Colonic mucosa (tissue), 4 donors: ENCODE data around the gene SLC38A9. TPM values are rescaled to one million over a fixed set of nuclear protein-coding genes. Genes with fewer than 3 reads are reported as not detected.

Experiments used
- DNase-seq: peaks from one replicate; pipeline ENCODE4 v3.0.0-alpha.2; 2020
- H3K27ac ChIP-seq: fragments of 200-600 bp; one replicate; pipeline ENCODE4 v1.8.0; 2021
- H3K27me3 ChIP-seq: fragments of 200-600 bp; one replicate; pipeline ENCODE4 v1.8.0; 2021
- H3K36me3 ChIP-seq: fragments of 200-600 bp; one replicate; pipeline ENCODE4 v1.8.0; 2021
- H3K4me1 ChIP-seq: fragments of 200-600 bp; one replicate; pipeline ENCODE4 v1.8.0; 2021; ENCODE audit warnings: mild to moderate bottlenecking
- H3K4me3 ChIP-seq: fragments of 200-600 bp; one replicate; pipeline ENCODE4 v1.8.0; 2021
- H3K9ac ChIP-seq, 2 donors: one replicate each; pipeline ENCODE4 v1.7.0; 2013; ENCODE audit warnings: control low read depth in 2 of 2, low read depth in 2 of 2, low read length in 2 of 2
- H3K9me3 ChIP-seq: fragments of 200-600 bp; one replicate; pipeline ENCODE4 v1.8.0; 2021
- CTCF ChIP-seq: fragments of 200-600 bp; IDR thresholded peaks from one replicate; pipeline ENCODE4 v1.8.0; 2022; ENCODE audit warnings: antibody characterized with exemption, mild to moderate bottlenecking
- intact Hi-C: fragments of 100-400 bp; cut with DNase I; formaldehyde crosslinking; loops from one replicate; pipeline ENCODE4 v1.14.1; 2022
- total RNA-seq, 2 donors: library from RNA; stranded (reverse); fragmentation: NEBNext Ultra II Directional in 1 of 2; extraction: Animal tissue kit (Norgen Biotek cat#: 25700) in 1 of 2; gene quantifications; one replicate each; pipeline ENCODE4 v1.2.1, GENCODE V29; 2021
- donor health status: healthy.
- donor health status: DM: no; HTN: no; CAD: no.
- donor health status: DM: no; HTN: no; CAD: no.

Gene SLC38A9
- total RNA-seq, 2 donors from 2014 or later: 17.3 to 20.0 TPM

- no peaks in the 10 kb centered on the region for H3K9me3 ChIP-seq
- H3K4me3 ChIP-seq: no peak overlapping the region
- H3K27me3 ChIP-seq: no peaks in the 10 kb centered on the region
- no peak for DNase-seq
- no peaks in the 10 kb centered on the region for H3K36me3 ChIP-seq
- no peak overlapping the region for H3K27ac ChIP-seq
- intact Hi-C loops: no loop called here
- H3K4me1 ChIP-seq: peaks cover 8% of the 10 kb centered on the region
- no peak for TF ChIP-seq CTCF
- H3K9ac ChIP-seq: no peak overlapping the region
Observed at GRCh38 chr5:55593115-55593472, 119.0 kb downstream of the SLC38A9 start.

DNA sequence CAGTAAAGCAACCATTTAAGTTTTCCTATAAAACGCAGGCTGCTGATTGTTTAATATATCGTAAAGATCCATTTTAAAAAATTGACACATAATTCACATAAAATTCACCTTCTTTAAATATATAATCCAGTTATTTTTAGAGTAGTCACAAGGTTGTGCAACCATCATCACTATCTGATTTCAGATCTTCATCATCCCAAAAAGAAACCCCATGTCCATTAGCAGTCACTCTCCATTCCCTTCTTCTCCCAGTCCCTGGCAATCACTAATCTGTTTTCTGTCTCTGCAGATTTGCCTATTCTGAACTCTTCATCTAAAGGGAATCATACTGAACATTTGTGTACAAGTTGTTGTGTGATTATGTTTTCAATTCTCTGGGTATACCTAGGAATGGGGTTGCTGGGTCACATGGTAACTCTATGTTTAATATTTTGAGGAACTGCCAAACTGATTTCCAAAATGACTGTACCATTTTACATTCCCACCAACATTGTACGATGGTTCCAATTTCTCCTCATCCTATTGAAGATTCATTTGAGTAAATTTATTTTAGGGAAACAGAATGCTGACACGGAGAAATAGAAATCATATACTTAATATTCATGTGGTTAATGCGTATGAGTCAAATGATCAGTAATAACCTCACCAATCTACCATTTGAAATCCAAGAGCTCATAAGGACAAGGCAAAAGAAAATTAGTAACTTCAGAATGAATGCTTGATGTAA, 119.6 kb downstream of the SLC38A9 start:
- no peaks in the 10 kb centered on the region for H3K36me3 ChIP-seq
- no peak for DNase-seq
- no peak for TF ChIP-seq CTCF
- H3K9ac ChIP-seq: no peak overlapping the region
- H3K9me3 ChIP-seq: no peaks in the 10 kb centered on the region
- H3K27ac ChIP-seq: no peak overlapping the region
- peaks cover 7% of the 10 kb centered on the region for H3K4me1 ChIP-seq
- intact Hi-C loops: no loop called here
- H3K4me3 ChIP-seq: no peak overlapping the region
- H3K27me3 ChIP-seq: no peaks in the 10 kb centered on the region

- no peak for TF ChIP-seq CTCF
- intact Hi-C loops: no loop called here
- Histone ChIP-seq H3K9me3 (no peaks in the 10 kb centered on the region), H3K9ac (no peak overlapping the region), H3K27me3 (no peaks in the 10 kb centered on the region), H3K27ac (no peak overlapping the region), H3K4me1 (no peaks in the 10 kb centered on the region), H3K36me3 (no peaks in the 10 kb centered on the region), H3K4me3 (no peak overlapping the region)
- no peak for DNase-seq
Observed at GRCh38 chr5:55591686-55592085, 120.4 kb downstream of the SLC38A9 start.

DNA sequence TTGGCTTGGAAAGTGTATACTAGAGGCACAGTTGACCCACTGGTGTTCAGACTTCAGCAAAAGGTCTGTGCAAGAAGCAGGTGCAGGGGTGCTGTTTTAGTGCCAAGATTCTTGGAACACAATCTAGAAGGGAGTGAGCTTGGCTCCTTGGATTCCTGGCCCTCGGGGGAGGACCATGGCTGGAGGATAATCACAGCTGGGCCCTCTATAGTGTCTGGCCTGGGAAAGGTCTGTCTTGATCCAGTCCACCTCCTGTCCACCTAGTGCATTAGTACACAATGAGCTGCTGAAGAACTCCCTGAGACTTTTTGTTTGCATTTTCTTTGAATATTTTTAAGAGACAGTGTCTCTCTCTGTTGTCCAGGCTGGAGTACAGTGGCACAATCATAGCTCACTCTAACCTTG, 126.9 kb downstream of the SLC38A9 start:
- Histone ChIP-seq H3K27me3 (no peaks in the 10 kb centered on the region), H3K9me3 (no peaks in the 10 kb centered on the region), H3K36me3 (no peaks in the 10 kb centered on the region), H3K4me3 (no peak overlapping the region), H3K27ac (no peak overlapping the region), H3K4me1 (no peaks in the 10 kb centered on the region), H3K9ac (no peak overlapping the region)
- intact Hi-C loops: no loop called here
- no peak for DNase-seq
- no peak for TF ChIP-seq CTCF

DNA sequence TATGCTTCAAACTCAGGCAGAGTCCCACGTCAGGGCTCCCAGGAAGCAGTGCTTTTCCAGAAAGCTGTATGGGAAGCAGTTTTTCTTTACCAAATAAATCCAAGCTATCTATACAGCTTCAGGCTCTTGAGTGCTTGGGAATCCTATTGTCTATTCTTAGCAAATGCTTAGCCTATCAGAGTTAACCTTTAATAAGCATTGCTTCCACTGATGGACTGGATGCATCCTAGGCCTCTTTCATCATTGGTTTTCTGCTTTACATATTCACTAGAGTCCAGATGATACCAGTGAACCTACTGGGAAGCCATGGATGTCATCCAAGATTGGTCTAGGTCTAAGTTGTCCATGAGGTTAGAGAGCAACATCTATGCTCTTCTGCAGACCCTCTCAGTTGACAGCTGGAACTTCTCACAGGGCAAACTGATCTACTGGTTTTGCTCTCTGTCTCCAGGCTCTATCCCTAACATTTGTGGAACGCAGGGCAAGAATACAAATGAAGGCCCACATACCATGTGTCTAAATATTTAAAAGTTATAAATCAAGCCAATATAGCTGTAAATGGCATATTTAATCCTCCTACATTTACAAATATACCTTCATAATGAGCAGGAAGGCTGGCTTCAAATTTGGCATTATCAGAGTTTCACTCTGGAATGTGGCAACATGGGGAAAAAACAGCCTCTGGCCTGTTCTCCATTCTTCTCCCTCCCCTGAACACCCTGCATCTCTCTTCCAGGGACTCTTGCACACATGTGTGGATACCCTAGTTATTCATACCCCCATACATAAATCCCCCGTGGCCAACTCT, 127.5 kb downstream of the SLC38A9 start:
- no peaks in the 10 kb centered on the region for H3K36me3 ChIP-seq
- H3K9me3 ChIP-seq: no peaks in the 10 kb centered on the region
- intact Hi-C loops: no loop called here
- TF ChIP-seq CTCF: no peak
- H3K27ac ChIP-seq: no peak overlapping the region
- H3K4me3 ChIP-seq: no peak overlapping the region
- no peak for DNase-seq
- H3K27me3 ChIP-seq: no peaks in the 10 kb centered on the region
- no peak overlapping the region for H3K9ac ChIP-seq
- no peaks in the 10 kb centered on the region for H3K4me1 ChIP-seq
